ENCODE data around the gene ANKRD22. TPM values are rescaled to one million over a fixed set of nuclear protein-coding genes. Genes with fewer than 3 reads are reported as not detected.

ANKRD22 gene
- total and polyA plus RNA-seq, 10 of the 15 experiments (the other 5 are each of a cell fraction or from before 2014, with no cell fraction given): 0.30 to 1.3 (median 0.71) TPM

DNA sequence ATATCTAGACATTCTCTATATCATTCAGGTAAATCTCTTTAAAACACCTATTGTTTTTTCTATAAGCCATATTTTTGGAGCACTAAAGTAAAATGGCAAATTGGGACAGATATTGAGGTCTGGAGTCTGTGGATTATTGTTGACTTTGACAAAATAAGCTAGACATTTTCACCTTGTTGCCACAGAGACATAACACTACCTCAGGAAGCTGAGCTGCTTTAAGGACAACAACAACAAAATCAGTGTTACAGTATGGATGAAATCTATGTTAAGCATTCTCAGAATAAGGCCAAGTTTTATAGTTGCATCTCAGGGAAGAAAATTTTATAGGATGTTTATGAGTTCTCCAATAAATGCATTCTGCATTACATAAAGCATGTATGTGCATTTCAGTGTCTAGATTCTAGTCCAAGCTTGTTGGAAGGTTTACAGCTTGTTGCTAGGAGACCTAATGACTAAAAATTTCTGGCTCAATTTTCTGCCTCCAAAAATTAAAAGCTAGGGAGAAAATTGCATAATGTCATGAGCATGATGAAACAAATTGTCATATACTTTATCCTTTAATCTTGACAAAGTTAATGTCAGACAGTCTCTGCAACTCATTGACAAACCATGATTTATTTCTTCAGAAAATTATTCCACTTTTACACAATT is 30.8 kb downstream of the ANKRD22 start (continued):
- TF ChIP-seq, protein P1, sequence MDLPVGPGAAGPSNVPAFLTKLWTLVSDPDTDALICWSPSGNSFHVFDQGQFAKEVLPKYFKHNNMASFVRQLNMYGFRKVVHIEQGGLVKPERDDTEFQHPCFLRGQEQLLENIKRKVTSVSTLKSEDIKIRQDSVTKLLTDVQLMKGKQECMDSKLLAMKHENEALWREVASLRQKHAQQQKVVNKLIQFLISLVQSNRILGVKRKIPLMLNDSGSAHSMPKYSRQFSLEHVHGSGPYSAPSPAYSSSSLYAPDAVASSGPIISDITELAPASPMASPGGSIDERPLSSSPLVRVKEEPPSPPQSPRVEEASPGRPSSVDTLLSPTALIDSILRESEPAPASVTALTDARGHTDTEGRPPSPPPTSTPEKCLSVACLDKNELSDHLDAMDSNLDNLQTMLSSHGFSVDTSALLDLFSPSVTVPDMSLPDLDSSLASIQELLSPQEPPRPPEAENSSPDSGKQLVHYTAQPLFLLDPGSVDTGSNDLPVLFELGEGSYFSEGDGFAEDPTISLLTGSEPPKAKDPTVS (IDR thresholded peaks at IDR 0.05; ENCODE audit: low read depth, low read length): no peak
- TF ChIP-seq, protein P2, sequence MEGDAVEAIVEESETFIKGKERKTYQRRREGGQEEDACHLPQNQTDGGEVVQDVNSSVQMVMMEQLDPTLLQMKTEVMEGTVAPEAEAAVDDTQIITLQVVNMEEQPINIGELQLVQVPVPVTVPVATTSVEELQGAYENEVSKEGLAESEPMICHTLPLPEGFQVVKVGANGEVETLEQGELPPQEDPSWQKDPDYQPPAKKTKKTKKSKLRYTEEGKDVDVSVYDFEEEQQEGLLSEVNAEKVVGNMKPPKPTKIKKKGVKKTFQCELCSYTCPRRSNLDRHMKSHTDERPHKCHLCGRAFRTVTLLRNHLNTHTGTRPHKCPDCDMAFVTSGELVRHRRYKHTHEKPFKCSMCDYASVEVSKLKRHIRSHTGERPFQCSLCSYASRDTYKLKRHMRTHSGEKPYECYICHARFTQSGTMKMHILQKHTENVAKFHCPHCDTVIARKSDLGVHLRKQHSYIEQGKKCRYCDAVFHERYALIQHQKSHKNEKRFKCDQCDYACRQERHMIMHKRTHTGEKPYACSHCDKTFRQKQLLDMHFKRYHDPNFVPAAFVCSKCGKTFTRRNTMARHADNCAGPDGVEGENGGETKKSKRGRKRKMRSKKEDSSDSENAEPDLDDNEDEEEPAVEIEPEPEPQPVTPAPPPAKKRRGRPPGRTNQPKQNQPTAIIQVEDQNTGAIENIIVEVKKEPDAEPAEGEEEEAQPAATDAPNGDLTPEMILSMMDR (IDR thresholded peaks at IDR 0.05 in 2 of 3, conservative IDR thresholded peaks at IDR 0.05 in 1 of 3; ENCODE audit: control insufficient read depth in 2 of 3, extremely low read depth in 1 of 3, insufficient read depth in 1 of 3, low read depth in 3 of 3, low read length in 3 of 3): no peak
- TF ChIP-seq IRF4 (IDR thresholded peaks at IDR 0.05; ENCODE audit: low read depth, low read length) (no peak), GATAD2B (conservative IDR thresholded peaks at IDR 0.05; ENCODE audit: low read depth) (no peak)

DNA sequence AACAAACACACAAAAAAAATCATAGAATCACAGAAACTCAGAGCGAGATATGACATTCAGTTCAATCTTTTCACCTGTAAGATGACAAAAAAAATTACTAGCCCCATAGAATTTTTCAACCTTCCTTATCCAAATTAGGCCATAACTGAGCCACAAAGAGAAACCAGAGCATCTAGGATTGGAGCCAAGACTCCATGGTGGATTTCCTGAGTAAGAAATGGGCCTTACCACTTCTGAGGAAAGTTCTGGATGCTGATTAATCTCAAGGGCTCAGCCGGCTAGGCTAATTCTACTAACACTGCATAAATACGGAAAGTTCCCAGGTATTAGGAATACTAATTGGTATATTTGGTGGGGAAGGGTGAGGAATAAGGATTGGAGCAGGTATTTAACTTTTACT is 32.4 kb downstream of the ANKRD22 start:
- Histone ChIP-seq H3K4me2 (ENCODE audit: control insufficient read depth, insufficient read depth) (no peak overlapping the region), H3K4me1 (ENCODE audit: control insufficient read depth, insufficient read depth, low read length) (no peaks in the 10 kb centered on the region), H3K4me3 (no peak overlapping the region), H4K20me1 (ENCODE audit: control insufficient read depth, insufficient read depth) (no peaks in the 10 kb centered on the region), H3K27me3 (replicated peaks in 1 of 2; ENCODE audit: control insufficient read depth in 2 of 2, insufficient read depth in 2 of 2, low read length in 1 of 2) (0 out of 4 replicates have a peak, but pooled peaks cover 0 to 2% of the 10 kb centered on the region in 2 experiments), H3K9me3 (replicated peaks; ENCODE audit: control insufficient read depth, insufficient read depth, low read length) (no peaks in the 10 kb centered on the region), H3K36me3 (ENCODE audit: control insufficient read depth in 2 of 2, insufficient read depth in 2 of 2, low read length in 1 of 2) (no peaks in the 10 kb centered on the region), H2AFZ (ENCODE audit: control insufficient read depth, low read depth, low read length) (no peak overlapping the region), H3K9ac (ENCODE audit: control insufficient read depth, insufficient read depth, low read length) (no peak overlapping the region), H3K27ac (ENCODE audit: control insufficient read depth, insufficient read depth) (no peak overlapping the region), H3K79me2 (ENCODE audit: control insufficient read depth, insufficient read depth, low read length) (no peaks in the 10 kb centered on the region)
- ChIA-PET RAD21 (ENCODE audit: unreplicated experiment) (no interaction called here), POLR2A (no interaction called here), CTCF (no interaction called here), SMC1A (ENCODE audit: uncharacterized antibody, unreplicated experiment) (interaction anchor here (1.1 to 1.3 kb wide), 2 partner anchors 15 to 51 kb away, joined by 3 to 5 read pairs; no protein-coding TSS in a partner anchor)
- WGBS (ENCODE audit: insufficient coverage, insufficient replicate concordance, low lambda C conversion rate, missing lambda C conversion rate): 81% methylated on average over 3 of the region's 3 CpGs
- ATAC-seq: no peak
- no peak for FAIRE-seq
- no TSS peak for BruUV-seq (replicated peaks)
- intact Hi-C loops (cut with micrococcal nuclease; ENCODE audit: unreplicated experiment): no loop called here
- no peak for DNase-seq (ENCODE audit: low read depth, low spot score)
- in situ Hi-C loops (cut with MboI): loop anchor here (5.0 kb wide), 1 partner anchor 132 kb away; no protein-coding TSS in a partner anchor
- TF ChIP-seq, protein P3, sequence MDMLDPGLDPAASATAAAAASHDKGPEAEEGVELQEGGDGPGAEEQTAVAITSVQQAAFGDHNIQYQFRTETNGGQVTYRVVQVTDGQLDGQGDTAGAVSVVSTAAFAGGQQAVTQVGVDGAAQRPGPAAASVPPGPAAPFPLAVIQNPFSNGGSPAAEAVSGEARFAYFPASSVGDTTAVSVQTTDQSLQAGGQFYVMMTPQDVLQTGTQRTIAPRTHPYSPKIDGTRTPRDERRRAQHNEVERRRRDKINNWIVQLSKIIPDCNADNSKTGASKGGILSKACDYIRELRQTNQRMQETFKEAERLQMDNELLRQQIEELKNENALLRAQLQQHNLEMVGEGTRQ (IDR thresholded peaks at IDR 0.05; ENCODE audit: borderline replicate concordance, low read depth, low read length): no peak
- TF ChIP-seq RBBP5 (conservative IDR thresholded peaks at IDR 0.05) (no peak), PAX8 (IDR thresholded peaks at IDR 0.05) (no peak), NRF1 (conservative IDR thresholded peaks at IDR 0.05; ENCODE audit: low read depth, low read length) (no peak), RFX5 (IDR thresholded peaks at IDR 0.05; ENCODE audit: low read depth, low read length) (no peak), SMARCA5 (IDR thresholded peaks at IDR 0.05) (no peak), HCFC1 (IDR thresholded peaks at IDR 0.05; ENCODE audit: low read length) (no peak), CBX3 (IDR thresholded peaks at IDR 0.05; ENCODE audit: borderline replicate concordance, low read depth) (no peak)
- TF ChIP-seq, protein P4, sequence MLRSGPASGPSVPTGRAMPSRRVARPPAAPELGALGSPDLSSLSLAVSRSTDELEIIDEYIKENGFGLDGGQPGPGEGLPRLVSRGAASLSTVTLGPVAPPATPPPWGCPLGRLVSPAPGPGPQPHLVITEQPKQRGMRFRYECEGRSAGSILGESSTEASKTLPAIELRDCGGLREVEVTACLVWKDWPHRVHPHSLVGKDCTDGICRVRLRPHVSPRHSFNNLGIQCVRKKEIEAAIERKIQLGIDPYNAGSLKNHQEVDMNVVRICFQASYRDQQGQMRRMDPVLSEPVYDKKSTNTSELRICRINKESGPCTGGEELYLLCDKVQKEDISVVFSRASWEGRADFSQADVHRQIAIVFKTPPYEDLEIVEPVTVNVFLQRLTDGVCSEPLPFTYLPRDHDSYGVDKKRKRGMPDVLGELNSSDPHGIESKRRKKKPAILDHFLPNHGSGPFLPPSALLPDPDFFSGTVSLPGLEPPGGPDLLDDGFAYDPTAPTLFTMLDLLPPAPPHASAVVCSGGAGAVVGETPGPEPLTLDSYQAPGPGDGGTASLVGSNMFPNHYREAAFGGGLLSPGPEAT (IDR thresholded peaks at IDR 0.05; ENCODE audit: low read depth): no peak
- TF ChIP-seq, protein P5, sequence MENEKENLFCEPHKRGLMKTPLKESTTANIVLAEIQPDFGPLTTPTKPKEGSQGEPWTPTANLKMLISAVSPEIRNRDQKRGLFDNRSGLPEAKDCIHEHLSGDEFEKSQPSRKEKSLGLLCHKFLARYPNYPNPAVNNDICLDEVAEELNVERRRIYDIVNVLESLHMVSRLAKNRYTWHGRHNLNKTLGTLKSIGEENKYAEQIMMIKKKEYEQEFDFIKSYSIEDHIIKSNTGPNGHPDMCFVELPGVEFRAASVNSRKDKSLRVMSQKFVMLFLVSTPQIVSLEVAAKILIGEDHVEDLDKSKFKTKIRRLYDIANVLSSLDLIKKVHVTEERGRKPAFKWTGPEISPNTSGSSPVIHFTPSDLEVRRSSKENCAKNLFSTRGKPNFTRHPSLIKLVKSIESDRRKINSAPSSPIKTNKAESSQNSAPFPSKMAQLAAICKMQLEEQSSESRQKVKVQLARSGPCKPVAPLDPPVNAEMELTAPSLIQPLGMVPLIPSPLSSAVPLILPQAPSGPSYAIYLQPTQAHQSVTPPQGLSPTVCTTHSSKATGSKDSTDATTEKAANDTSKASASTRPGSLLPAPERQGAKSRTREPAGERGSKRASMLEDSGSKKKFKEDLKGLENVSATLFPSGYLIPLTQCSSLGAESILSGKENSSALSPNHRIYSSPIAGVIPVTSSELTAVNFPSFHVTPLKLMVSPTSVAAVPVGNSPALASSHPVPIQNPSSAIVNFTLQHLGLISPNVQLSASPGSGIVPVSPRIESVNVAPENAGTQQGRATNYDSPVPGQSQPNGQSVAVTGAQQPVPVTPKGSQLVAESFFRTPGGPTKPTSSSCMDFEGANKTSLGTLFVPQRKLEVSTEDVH (IDR thresholded peaks at IDR 0.05; ENCODE audit: low read depth, partially characterized antibody): no peak

Data from GM12878 (cell line).